Skeletal muscle tissue (tissue), 4 donors: ENCODE results near the gene HAAO. TPM values are rescaled to one million over a fixed set of nuclear protein-coding genes. Genes with fewer than 3 reads are reported as not detected.
"Not testable (repeated sequence)": the region's sequence is repeated elsewhere in the genome, so short reads cannot be mapped to it uniquely, and the experiment has no call there.

Experiments used
- H3K27ac ChIP-seq: one replicate; pipeline ENCODE4 v1.7.0; 2013; ENCODE audit warnings: mild to moderate bottlenecking, low read depth, low read length, inconsistent platforms
- H3K27me3 ChIP-seq, 3 donors: one replicate each; pipeline ENCODE4 v1.7.0; 2013; ENCODE audit warnings: low read length in 3 of 3; ENCODE audit not compliant: control insufficient read depth in 3 of 3, insufficient read depth in 3 of 3
- H3K36me3 ChIP-seq, 3 donors: one replicate each; pipeline ENCODE4 v1.7.0; 2013; ENCODE audit warnings: low read length in 3 of 3; ENCODE audit not compliant: control insufficient read depth in 3 of 3, insufficient read depth in 3 of 3
- H3K4me1 ChIP-seq, 3 donors: one replicate each; pipeline ENCODE4 v1.7.0; 2013; ENCODE audit warnings: low read length in 3 of 3, mild to moderate bottlenecking in 3 of 3; ENCODE audit not compliant: control insufficient read depth in 3 of 3, insufficient read depth in 3 of 3
- H3K4me3 ChIP-seq, 3 donors: one replicate each; pipeline ENCODE4 v1.7.0; 2013; ENCODE audit warnings: low read length in 3 of 3
- H3K9ac ChIP-seq, 3 donors: one replicate each; pipeline ENCODE4 v1.7.0; 2013; ENCODE audit warnings: low read length in 3 of 3, mild to moderate bottlenecking in 3 of 3, moderate library complexity in 2 of 3, low read depth in 1 of 3
- H3K9me3 ChIP-seq, 3 donors: one replicate each; pipeline ENCODE4 v1.7.0; 2013; ENCODE audit warnings: low read length in 3 of 3; ENCODE audit not compliant: control insufficient read depth in 3 of 3
- total RNA-seq: library from RNA; depleted of rRNA; stranded (reverse); fragments of >200 nt; gene quantifications from one replicate; pipeline ENCODE4 v1.2.3, GENCODE V29; 2014
- donor health status: Osteomylitis.

The HAAO gene
- total RNA-seq, 1 donor from 2014 or later = 4.2 TPM

- H3K9me3 ChIP-seq = peaks cover 0 to 2% (median 0%) of the 10 kb centered on the region in 3 donors
- H3K27me3 ChIP-seq = no peaks in the 10 kb centered on the region
- H3K9ac ChIP-seq = no peak overlapping the region
- H3K36me3 ChIP-seq = peaks cover 3 to 11% (median 6%) of the 10 kb centered on the region in 3 donors
- no peak overlapping the region for H3K4me3 ChIP-seq
- no peaks in the 10 kb centered on the region for H3K4me1 ChIP-seq
- no peak overlapping the region for H3K27ac ChIP-seq
Observed at GRCh38 chr2:42733852-42734251, 58.5 kb downstream of the HAAO start.

DNA sequence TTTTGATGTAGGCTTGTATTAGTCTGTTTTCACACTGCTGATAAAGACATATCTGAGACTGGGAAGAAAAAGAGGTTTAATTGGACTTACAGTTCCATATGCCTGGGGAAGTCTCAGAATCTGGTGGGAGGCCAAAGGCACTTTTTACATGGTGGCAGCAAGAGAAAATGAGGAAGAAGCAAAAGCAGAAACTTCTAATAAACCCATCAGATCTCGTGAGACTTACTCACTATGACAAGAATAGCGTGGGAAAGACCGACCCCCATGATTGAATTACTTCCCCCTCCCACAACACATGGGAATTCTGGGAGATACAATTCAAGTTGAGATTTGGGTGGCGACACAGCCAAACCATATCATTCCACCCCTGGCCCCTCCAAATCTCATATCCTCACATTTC is 61.1 kb downstream of the HAAO start:
- not testable (repeated sequence) for H3K27me3 ChIP-seq, H3K36me3 ChIP-seq, H3K4me1 ChIP-seq, H3K9me3 ChIP-seq, H3K4me3 ChIP-seq, H3K27ac ChIP-seq, H3K9ac ChIP-seq

- Histone ChIP-seq H3K4me1 (no peaks in the 10 kb centered on the region), H3K36me3 (peaks cover 0 to 2% (median 0%) of the 10 kb centered on the region in 3 donors), H3K4me3 (no peak overlapping the region), H3K27ac (no peak overlapping the region), H3K9me3 (no peaks in the 10 kb centered on the region), H3K27me3 (no peaks in the 10 kb centered on the region), H3K9ac (no peak overlapping the region)
Observed at GRCh38 chr2:42726680-42727079, 65.7 kb downstream of the HAAO start.

DNA sequence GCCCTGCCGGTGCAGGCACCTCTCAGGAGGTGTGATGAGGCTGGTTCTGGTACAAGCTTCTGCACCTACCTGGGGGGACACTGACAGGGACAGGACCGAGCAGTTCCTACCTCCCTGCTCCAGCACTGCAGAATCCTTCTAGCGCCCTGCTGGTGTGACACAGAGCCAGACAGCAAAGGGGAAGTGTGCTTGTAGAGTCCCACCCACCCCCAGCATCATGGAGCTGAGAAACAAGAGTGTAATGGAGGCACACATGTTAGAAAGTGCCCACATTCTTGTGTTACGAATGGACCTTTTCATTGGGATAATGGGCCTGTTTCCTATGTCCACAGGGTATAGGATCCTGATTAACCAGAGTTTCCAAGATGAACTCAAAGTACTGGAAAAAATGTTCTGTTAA is 66.7 kb downstream of the HAAO start:
- H3K4me1 ChIP-seq = no peaks in the 10 kb centered on the region
- no peak overlapping the region for H3K27ac ChIP-seq
- H3K4me3 ChIP-seq = no peak overlapping the region
- no peak overlapping the region for H3K9ac ChIP-seq
- no peaks in the 10 kb centered on the region for H3K27me3 ChIP-seq
- H3K9me3 ChIP-seq = no peaks in the 10 kb centered on the region
- peaks cover 0 to 2% (median 0%) of the 10 kb centered on the region in 3 donors for H3K36me3 ChIP-seq

- no peaks in the 10 kb centered on the region for H3K4me1 ChIP-seq
- H3K9ac ChIP-seq = no peak overlapping the region
- H3K36me3 ChIP-seq = peaks cover 0 to 2% (median 0%) of the 10 kb centered on the region in 3 donors
- no peaks in the 10 kb centered on the region for H3K9me3 ChIP-seq
- H3K27me3 ChIP-seq = no peaks in the 10 kb centered on the region
- H3K27ac ChIP-seq = no peak overlapping the region
- H3K4me3 ChIP-seq = no peak overlapping the region
Observed at GRCh38 chr2:42724886-42725285, 67.5 kb downstream of the HAAO start.

- Histone ChIP-seq H3K36me3 (peaks cover 0 to 2% (median 0%) of the 10 kb centered on the region in 3 donors), H3K9ac (no peak overlapping the region), H3K9me3 (no peaks in the 10 kb centered on the region), H3K27me3 (no peaks in the 10 kb centered on the region), H3K27ac (no peak overlapping the region), H3K4me1 (no peaks in the 10 kb centered on the region), H3K4me3 (no peak overlapping the region)
Observed at GRCh38 chr2:42723465-42723864, 68.9 kb downstream of the HAAO start.

GRCh38 chr2:42722320-42723190 is 69.8 kb downstream of the HAAO start:
- Histone ChIP-seq H3K9me3 (no peaks in the 10 kb centered on the region), H3K9ac (no peak overlapping the region), H3K27ac (no peak overlapping the region), H3K4me1 (no peaks in the 10 kb centered on the region), H3K36me3 (peaks cover 0 to 2% (median 0%) of the 10 kb centered on the region in 3 donors), H3K4me3 (no peak overlapping the region), H3K27me3 (no peaks in the 10 kb centered on the region)

- H3K4me1 ChIP-seq = no peaks in the 10 kb centered on the region
- no peak overlapping the region for H3K9ac ChIP-seq
- no peaks in the 10 kb centered on the region for H3K27me3 ChIP-seq
- no peak overlapping the region for H3K4me3 ChIP-seq
- H3K9me3 ChIP-seq = no peaks in the 10 kb centered on the region
- H3K36me3 ChIP-seq = peaks cover 0 to 2% (median 0%) of the 10 kb centered on the region in 3 donors
- no peak overlapping the region for H3K27ac ChIP-seq
Observed at GRCh38 chr2:42721898-42722297, 70.5 kb downstream of the HAAO start.

Other genes with a start within 250 kb of the HAAO start
- gene MTA3, start 224.0 kb downstream of the HAAO start, total RNA-seq = 26.6 TPM
- gene OXER1, start 28.4 kb downstream of the HAAO start, total RNA-seq = under 0.01 TPM